Cardiac muscle cell (in vitro differentiated cells and primary cell): ENCODE measurements around the gene INPP5D. TPM values are rescaled to one million over a fixed set of nuclear protein-coding genes. Genes with fewer than 3 reads are reported as not detected.

ENCODE experiments used
- DNase-seq, 2 donors: peaks; one replicate each; pipeline versions ENCODE4 v3.0.0 to v3.0.0-alpha.2; 2010 to 2017; ENCODE audit warnings: low read depth in 1 of 2, low spot score in 1 of 2
- H3K27ac ChIP-seq: fragments of 200-600 bp; sonication (generic); 2 replicates; pipeline ENCODE4 v1.5.1; 2016
- H3K27me3 ChIP-seq: fragments of 200-600 bp; sonication (generic); 2 replicates; pipeline ENCODE4 v1.6.0; 2016; ENCODE audit warnings: control low read depth
- H3K36me3 ChIP-seq: fragments of 200-600 bp; sonication (generic); 2 replicates; pipeline ENCODE4 v1.5.1; 2016; ENCODE audit warnings: control low read depth
- H3K4me1 ChIP-seq: fragments of 200-600 bp; sonication (generic); 2 replicates; pipeline ENCODE4 v1.8.1; 2017; ENCODE audit warnings: low read depth, mild to moderate bottlenecking, mixed run types
- H3K4me3 ChIP-seq: fragments of 200-600 bp; sonication (generic); 2 replicates; pipeline ENCODE4 v1.5.1; 2016; ENCODE audit warnings: mild to moderate bottlenecking
- H3K9me3 ChIP-seq: fragments of 200-600 bp; sonication (generic); 2 replicates; pipeline ENCODE4 v1.5.1; 2017; ENCODE audit warnings: low read depth, mild to moderate bottlenecking, control low read depth
- polyA plus RNA-seq: library from polyadenylated mRNA; unstranded; fragments of >200 nt; fragmentation: Nextera tagmentation; extraction: Ambion mirVana; gene quantifications from 2 replicates; pipeline ENCODE4 v1.2.1, GENCODE V29; 2016
- total RNA-seq: library from RNA; depleted of rRNA; stranded (reverse); fragments of >200 nt; gene quantifications from 2 replicates; pipeline ENCODE4 v1.2.3, GENCODE V29; 2016
- TF ChIP-seq, protein P1 (sequence below): IDR thresholded peaks from 2 replicates; pipeline ENCODE4 v1.5.1; 2012; ENCODE audit warnings: low read depth, mild to moderate bottlenecking, low read length

The INPP5D gene
- total and polyA plus RNA-seq, 2 experiments from 2014 or later = 4.5 to 6.8 TPM

DNA sequence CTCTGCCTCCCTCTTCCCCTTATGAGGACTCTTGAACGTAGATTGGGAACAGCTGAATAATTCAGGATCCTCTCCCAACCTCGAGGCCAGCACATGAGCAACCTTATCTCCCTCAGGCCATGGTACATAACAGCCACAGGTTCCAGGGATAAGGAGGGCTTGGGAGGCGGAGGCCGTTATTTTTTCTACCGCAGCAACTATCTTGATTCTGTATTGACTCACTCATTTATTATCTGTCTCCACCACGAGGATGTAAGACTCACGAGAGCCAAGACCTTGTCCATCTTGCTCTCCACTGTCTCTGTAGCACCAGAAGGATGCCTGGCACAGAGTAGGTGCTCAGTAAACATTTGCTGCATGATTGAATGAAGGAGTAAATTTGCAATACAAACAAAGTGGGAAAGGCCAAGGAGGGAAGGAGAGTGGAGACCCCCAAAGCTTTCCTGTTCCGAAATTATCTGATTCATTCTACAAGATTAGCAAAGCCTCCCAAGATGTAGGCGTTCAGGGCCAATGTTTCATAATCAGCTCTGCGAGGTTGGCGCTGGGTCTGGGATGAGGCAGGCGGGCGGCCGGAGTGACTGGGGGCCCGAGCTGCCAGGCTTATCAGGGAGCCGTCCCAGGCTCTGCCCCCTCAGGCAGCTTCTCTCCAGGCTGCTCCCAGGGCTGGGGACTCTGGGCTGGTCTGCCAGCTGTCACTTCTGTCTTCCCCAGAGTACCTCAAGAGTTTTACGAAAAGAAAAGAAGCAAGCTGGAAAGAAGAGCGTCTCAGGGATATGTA is 31.6 kb downstream of the INPP5D start:
- Histone ChIP-seq H3K4me3 (no peak overlapping the region), H3K27ac (no peak overlapping the region), H3K9me3 (no peaks in the 10 kb centered on the region), H3K4me1 (no peaks in the 10 kb centered on the region), H3K27me3 (no peaks in the 10 kb centered on the region), H3K36me3 (no peaks in the 10 kb centered on the region)
- TF ChIP-seq, protein P1, sequence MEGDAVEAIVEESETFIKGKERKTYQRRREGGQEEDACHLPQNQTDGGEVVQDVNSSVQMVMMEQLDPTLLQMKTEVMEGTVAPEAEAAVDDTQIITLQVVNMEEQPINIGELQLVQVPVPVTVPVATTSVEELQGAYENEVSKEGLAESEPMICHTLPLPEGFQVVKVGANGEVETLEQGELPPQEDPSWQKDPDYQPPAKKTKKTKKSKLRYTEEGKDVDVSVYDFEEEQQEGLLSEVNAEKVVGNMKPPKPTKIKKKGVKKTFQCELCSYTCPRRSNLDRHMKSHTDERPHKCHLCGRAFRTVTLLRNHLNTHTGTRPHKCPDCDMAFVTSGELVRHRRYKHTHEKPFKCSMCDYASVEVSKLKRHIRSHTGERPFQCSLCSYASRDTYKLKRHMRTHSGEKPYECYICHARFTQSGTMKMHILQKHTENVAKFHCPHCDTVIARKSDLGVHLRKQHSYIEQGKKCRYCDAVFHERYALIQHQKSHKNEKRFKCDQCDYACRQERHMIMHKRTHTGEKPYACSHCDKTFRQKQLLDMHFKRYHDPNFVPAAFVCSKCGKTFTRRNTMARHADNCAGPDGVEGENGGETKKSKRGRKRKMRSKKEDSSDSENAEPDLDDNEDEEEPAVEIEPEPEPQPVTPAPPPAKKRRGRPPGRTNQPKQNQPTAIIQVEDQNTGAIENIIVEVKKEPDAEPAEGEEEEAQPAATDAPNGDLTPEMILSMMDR = no peak
- peak in 1 of 2 donors; percentile 5 for DNase-seq

DNA sequence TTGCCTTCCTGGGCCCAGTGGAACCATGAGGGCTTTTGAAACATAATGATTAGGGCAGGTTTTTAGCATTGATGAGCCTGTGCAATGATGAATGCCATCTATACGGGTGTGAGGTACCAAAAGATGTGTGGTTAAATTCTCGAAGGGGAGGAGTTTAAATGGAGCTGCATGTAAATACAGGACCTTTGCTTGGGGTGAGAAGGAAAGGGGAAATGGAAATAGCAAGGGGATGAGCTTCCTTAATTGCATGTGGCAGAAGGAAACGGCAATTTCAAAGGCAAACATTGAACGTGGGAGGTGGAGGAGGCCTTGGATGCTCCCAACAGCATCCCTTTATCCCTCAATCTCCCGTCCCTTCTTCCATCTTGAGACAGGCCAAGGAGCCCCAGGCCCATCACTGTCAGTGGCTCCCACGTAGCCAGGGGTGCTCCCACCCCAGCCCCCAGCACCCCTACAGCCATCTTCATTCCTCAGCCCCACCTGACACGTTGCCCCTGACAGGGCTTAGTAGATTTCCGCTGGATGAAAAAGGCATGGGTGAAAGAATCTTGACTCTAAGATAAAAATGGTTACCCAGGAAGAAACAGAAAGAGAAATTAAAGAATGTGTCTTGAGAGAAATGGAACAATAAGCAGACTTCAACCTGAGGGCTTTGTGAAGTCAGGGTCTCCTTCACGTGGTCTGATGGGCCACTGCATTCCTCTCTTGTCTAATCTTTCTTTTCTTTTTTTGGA is 32.5 kb downstream of the INPP5D start:
- no peak overlapping the region for H3K27ac ChIP-seq
- no peaks in the 10 kb centered on the region for H3K9me3 ChIP-seq
- H3K4me1 ChIP-seq = no peaks in the 10 kb centered on the region
- no peaks in the 10 kb centered on the region for H3K27me3 ChIP-seq
- DNase-seq = no peak
- no peaks in the 10 kb centered on the region for H3K36me3 ChIP-seq
- TF ChIP-seq, protein P1 = no peak
- H3K4me3 ChIP-seq = no peak overlapping the region

DNA sequence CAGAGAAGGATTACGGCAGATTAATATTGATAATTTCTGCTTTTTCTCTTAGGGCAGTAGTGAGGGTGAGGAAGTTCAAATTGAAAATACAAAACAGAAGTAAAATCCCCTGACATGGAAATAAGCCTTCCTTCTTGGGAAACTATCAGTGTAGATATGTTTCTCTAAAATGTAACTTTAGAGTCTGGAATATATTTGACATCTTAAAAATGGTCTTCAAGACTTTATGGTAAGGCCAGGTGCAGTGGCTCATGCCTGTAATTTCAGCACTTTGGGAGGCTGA is 33.0 kb downstream of the INPP5D start:
- no peaks in the 10 kb centered on the region for H3K27me3 ChIP-seq
- no peak for DNase-seq
- no peaks in the 10 kb centered on the region for H3K36me3 ChIP-seq
- no peaks in the 10 kb centered on the region for H3K9me3 ChIP-seq
- H3K27ac ChIP-seq = no peak overlapping the region
- H3K4me1 ChIP-seq = no peaks in the 10 kb centered on the region
- TF ChIP-seq, protein P1 = no peak
- H3K4me3 ChIP-seq = no peak overlapping the region

DNA sequence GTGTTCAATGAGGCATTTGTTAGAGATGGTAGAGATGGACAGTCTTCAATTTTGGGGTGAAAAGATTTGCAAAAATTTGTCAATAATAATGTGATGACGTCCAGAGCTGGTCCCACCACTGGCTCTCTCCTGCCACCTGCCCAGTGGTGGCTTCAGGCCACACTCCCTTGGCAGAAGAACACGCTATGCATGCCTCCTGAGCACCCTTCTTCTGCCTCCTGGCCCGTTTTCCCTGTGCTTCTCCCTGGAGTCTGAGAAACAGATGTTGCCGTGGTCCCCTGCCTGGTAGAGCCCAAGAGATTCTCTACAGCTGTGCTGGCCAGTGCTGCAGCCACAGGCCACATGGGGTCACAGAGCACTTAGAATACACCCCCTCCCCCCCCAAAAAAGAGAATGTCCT is 33.6 kb downstream of the INPP5D start:
- H3K4me3 ChIP-seq = no peak overlapping the region
- no peak for DNase-seq
- H3K36me3 ChIP-seq = no peaks in the 10 kb centered on the region
- H3K9me3 ChIP-seq = no peaks in the 10 kb centered on the region
- no peak overlapping the region for H3K27ac ChIP-seq
- no peaks in the 10 kb centered on the region for H3K27me3 ChIP-seq
- no peaks in the 10 kb centered on the region for H3K4me1 ChIP-seq
- TF ChIP-seq, protein P1 = no peak

DNA sequence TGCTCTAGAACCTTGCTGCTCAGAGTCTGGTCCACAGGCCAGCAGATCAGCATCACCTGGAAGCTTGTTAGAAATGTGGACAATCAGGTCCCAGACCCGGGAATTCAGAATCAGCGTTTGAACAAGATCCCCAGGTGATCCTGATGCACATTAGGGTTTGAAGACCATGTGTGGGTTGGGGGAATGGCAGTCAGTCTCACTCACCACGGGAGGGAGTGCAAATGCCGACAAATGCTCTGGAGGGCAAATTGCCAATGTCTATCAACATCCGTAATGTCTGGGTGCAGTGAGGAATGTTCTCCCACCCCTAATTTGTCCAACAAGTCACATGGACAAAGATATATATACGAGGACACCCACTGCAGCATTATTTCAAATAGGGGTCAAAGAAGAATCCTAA is 34.5 kb downstream of the INPP5D start:
- no peaks in the 10 kb centered on the region for H3K27me3 ChIP-seq
- no peaks in the 10 kb centered on the region for H3K4me1 ChIP-seq
- H3K4me3 ChIP-seq = no peak overlapping the region
- H3K36me3 ChIP-seq = no peaks in the 10 kb centered on the region
- no peak overlapping the region for H3K27ac ChIP-seq
- TF ChIP-seq, protein P1 = no peak
- H3K9me3 ChIP-seq = no peaks in the 10 kb centered on the region
- DNase-seq = peak in 1 of 2 donors; percentile 11
